GM23248 (cell line): ENCODE results near the gene SIPA1. TPM values are rescaled to one million over a fixed set of nuclear protein-coding genes. Genes with fewer than 3 reads are reported as not detected.
A peak's percentile ranks its signal among the peaks of the same experiment; 100 is the strongest.

Experiments
- DNase-seq: peaks from one replicate; pipeline ENCODE4 v3.0.0-alpha.2; 2015
- H2AFZ ChIP-seq: fragments of 200-600 bp; sonication (generic); 2 replicates; pipeline ENCODE4 v1.6.1; 2016; ENCODE audit warnings: antibody characterized with exemption
- H3F3A ChIP-seq: fragments of 200-600 bp; sonication (generic); 2 replicates; pipeline ENCODE4 v1.6.1; 2016; ENCODE audit warnings: mild to moderate bottlenecking, antibody characterized with exemption, mixed run types; ENCODE audit not compliant: insufficient read depth
- H3K27ac ChIP-seq: fragments of 200-600 bp; sonication (generic); 2 replicates; pipeline ENCODE4 v1.5.1; 2016; ENCODE audit warnings: mild to moderate bottlenecking
- H3K27me3 ChIP-seq: fragments of 200-600 bp; sonication (generic); replicated peaks from 2 replicates; pipeline ENCODE4 v1.6.1; 2016; ENCODE audit warnings: mild to moderate bottlenecking; ENCODE audit not compliant: insufficient read depth
- H3K36me3 ChIP-seq: fragments of 200-600 bp; sonication (generic); 2 replicates; pipeline ENCODE4 v1.6.1; 2016; ENCODE audit warnings: low read depth, mild to moderate bottlenecking
- H3K4me1 ChIP-seq: fragments of 200-600 bp; sonication (generic); 2 replicates; pipeline ENCODE4 v1.6.1; 2016; ENCODE audit warnings: mild to moderate bottlenecking; ENCODE audit not compliant: insufficient read depth
- H3K4me2 ChIP-seq: fragments of 200-600 bp; sonication (generic); one replicate; pipeline ENCODE4 v1.6.1; 2016; ENCODE audit warnings: mild to moderate bottlenecking; ENCODE audit not compliant: unreplicated experiment
- H3K4me3 ChIP-seq: fragments of 200-600 bp; sonication (generic); 2 replicates; pipeline ENCODE4 v1.5.1; 2016; ENCODE audit warnings: mild to moderate bottlenecking
- H3K79me2 ChIP-seq: fragments of 200-600 bp; sonication (generic); 2 replicates; pipeline ENCODE4 v1.6.1; 2016; ENCODE audit warnings: mild to moderate bottlenecking; ENCODE audit not compliant: insufficient read depth
- H3K9ac ChIP-seq: fragments of 200-600 bp; sonication (generic); 2 replicates; pipeline ENCODE4 v1.6.1; 2016; ENCODE audit warnings: mild to moderate bottlenecking
- H3K9me2 ChIP-seq: fragments of 200-600 bp; sonication (generic); 2 replicates; pipeline ENCODE4 v1.6.1; 2016; ENCODE audit warnings: mixed run types, mild to moderate bottlenecking, moderate library complexity; ENCODE audit not compliant: insufficient read depth
- H3K9me3 ChIP-seq: fragments of 200-600 bp; sonication (generic); one replicate; pipeline ENCODE4 v1.6.1; 2017; ENCODE audit warnings: low read depth
- H4K20me1 ChIP-seq: fragments of 200-600 bp; sonication (generic); 2 replicates; pipeline ENCODE4 v1.6.0; 2016; ENCODE audit not compliant: insufficient read depth
- EZH2 ChIP-seq: fragments of 200-600 bp; sonication (generic); IDR thresholded peaks from 2 replicates; pipeline ENCODE4 v1.6.1; 2018; ENCODE audit warnings: antibody characterized with exemption, mild to moderate bottlenecking; ENCODE audit not compliant: insufficient read depth, poor library complexity, severe bottlenecking
- EZH2phosphoT487 ChIP-seq: fragments of 200-600 bp; sonication (generic); IDR thresholded peaks from 2 replicates; pipeline ENCODE4 v1.6.1; 2018; ENCODE audit warnings: antibody characterized with exemption, moderate library complexity, mild to moderate bottlenecking, low read depth; ENCODE audit not compliant: insufficient read depth
- WGBS, 2 experiments: methylation state at CpG; one replicate each; pipeline ENCODE4 v1.1.6; 2015 to 2017; ENCODE audit warnings: low lambda C conversion rate in 2 of 2, low coverage in 1 of 2; ENCODE audit errors: missing lambda C conversion rate in 2 of 2; 5-methylcytosine and 5-hydroxymethylcytosine counted together
- in situ Hi-C: fragments of 300-500 bp; cut with MboI; formaldehyde crosslinking; loops from 2 replicates; pipeline ENCODE4 v1.15.0; 2020
- polyA plus RNA-seq: library from polyadenylated mRNA; unstranded; fragments of >200 nt; fragmentation: Nextera tagmentation; extraction: Ambion mirVana; gene quantifications from 2 replicates; pipeline ENCODE4 v1.2.1, GENCODE V29; 2016
- total RNA-seq: library from RNA; depleted of rRNA; stranded (reverse); fragments of >200 nt; shearing (Covaris generic); gene quantifications from 2 replicates; pipeline ENCODE4 v1.2.3, GENCODE V29; 2014

Gene SIPA1
- total and polyA plus RNA-seq, 2 experiments from 2014 or later: 13.0 to 15.9 TPM

DNA sequence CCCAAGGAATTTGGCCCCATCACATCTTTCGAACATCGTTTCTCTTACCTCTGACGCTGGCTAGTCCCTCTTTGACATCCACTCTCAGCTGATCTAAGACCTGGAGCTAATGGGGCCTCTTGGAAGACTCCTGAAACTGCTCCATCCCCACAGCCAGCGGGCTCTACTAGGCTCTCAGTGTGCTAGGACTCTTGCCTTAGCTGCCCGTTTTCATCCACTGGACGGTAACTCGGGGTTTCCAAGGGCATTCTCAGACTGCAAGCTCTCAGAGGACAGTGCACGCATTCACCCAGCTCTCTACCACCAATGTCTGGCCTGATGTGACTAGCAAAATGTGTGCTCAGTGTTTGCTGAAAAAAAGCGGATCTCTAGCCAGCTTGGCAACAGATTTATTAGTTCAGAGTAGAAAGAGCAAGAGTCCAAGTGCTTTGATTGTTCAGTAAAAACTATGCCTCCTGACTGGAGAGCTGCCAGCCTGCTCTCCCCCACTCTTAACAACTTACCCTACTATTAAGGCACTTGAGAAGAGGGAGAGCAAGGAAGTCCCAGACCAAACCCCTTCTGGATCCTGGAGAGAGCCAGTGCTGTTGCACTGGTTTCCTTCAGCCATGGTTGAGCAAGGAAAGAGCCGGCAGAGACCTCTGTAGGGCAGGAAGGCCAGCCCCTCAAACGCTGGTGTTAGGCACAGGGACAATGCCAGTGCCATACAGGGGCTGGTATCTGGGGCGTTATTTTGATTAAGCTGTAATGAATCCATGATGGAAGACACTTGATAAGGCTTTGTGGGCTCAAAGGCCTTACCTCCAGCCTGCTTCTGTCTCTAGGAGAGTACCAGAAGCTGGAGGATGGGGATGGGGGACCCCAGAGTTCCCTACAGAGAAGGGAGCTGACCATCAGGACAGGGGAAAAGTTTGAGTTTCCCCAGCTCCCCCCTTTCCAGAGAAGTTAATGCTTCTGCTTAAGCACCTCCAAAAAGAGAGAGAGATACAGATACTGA, 15.6 kb downstream of the SIPA1 start:
- in situ Hi-C loops: no loop called here
- no peaks in the 10 kb centered on the region for H4K20me1 ChIP-seq
- peak; percentile 43 for DNase-seq
- H3K4me2 ChIP-seq: peak overlapping the region; percentile 74
- H3K9ac ChIP-seq: peak overlapping the region; percentile 82
- peak overlapping the region; percentile 65; the same call in 1 of the 2 replicates for H2AFZ ChIP-seq
- peaks cover 32% of the 10 kb centered on the region; the same call in 1 of the 2 replicates for H3K36me3 ChIP-seq
- no peaks in the 10 kb centered on the region for H3K9me2 ChIP-seq
- H3K27ac ChIP-seq: peak overlapping the region; percentile 88
- no peak for TF ChIP-seq EZH2phosphoT487
- no peak for TF ChIP-seq EZH2
- 48 to 49% methylated on average over 12 of the region's 12 CpGs for WGBS, 2 experiments
- H3K27me3 ChIP-seq: no peaks in the 10 kb centered on the region
- H3K79me2 ChIP-seq: peaks cover 26% of the 10 kb centered on the region; the same call in 1 of the 2 replicates
- H3K9me3 ChIP-seq: no peaks in the 10 kb centered on the region
- H3K4me3 ChIP-seq: peak overlapping the region; percentile 67
- H3F3A ChIP-seq: peaks cover 56% of the 10 kb centered on the region
- peaks cover 10% of the 10 kb centered on the region for H3K4me1 ChIP-seq

- WGBS, 2 experiments: 77 to 85% methylated on average over 12 to 14 of the region's 14 CpGs
- H3K9me3 ChIP-seq: no peaks in the 10 kb centered on the region
- no peaks in the 10 kb centered on the region for H4K20me1 ChIP-seq
- DNase-seq: no peak
- H3F3A ChIP-seq: peaks cover 56% of the 10 kb centered on the region
- in situ Hi-C loops: no loop called here
- H3K9ac ChIP-seq: peak overlapping the region; percentile 82; the same call in 1 of the 2 replicates
- no peaks in the 10 kb centered on the region for H3K9me2 ChIP-seq
- peaks cover 10% of the 10 kb centered on the region for H3K4me1 ChIP-seq
- H3K27me3 ChIP-seq: no peaks in the 10 kb centered on the region
- TF ChIP-seq EZH2 (no peak), EZH2phosphoT487 (no peak)
- H3K27ac ChIP-seq: peak overlapping the region; percentile 88; the same call in 1 of the 2 replicates
- peaks cover 37% of the 10 kb centered on the region for H3K79me2 ChIP-seq
- no peak overlapping the region for H3K4me3 ChIP-seq
- peaks cover 43% of the 10 kb centered on the region; the same call in 1 of the 2 replicates for H3K36me3 ChIP-seq
- no peak overlapping the region for H3K4me2 ChIP-seq
- no peak overlapping the region for H2AFZ ChIP-seq
Measured at GRCh38 chr11:65654375-65655349, 16.8 kb downstream of the SIPA1 start.

- no peak overlapping the region for H2AFZ ChIP-seq
- in situ Hi-C loops: no loop called here
- H3K4me1 ChIP-seq: peaks cover 10% of the 10 kb centered on the region
- no peak overlapping the region for H3K4me3 ChIP-seq
- H3K9ac ChIP-seq: no peak overlapping the region
- H3F3A ChIP-seq: peaks cover 60% of the 10 kb centered on the region
- H4K20me1 ChIP-seq: no peaks in the 10 kb centered on the region
- peaks cover 48% of the 10 kb centered on the region for H3K79me2 ChIP-seq
- H3K9me3 ChIP-seq: no peaks in the 10 kb centered on the region
- 0 out of 2 replicates have a peak overlapping the region, but pooled peaks have one; percentile 2 for H3K27ac ChIP-seq
- no peaks in the 10 kb centered on the region for H3K27me3 ChIP-seq
- H3K36me3 ChIP-seq: peaks cover 50% of the 10 kb centered on the region; the same call in 1 of the 2 replicates
- TF ChIP-seq EZH2: no peak
- TF ChIP-seq EZH2phosphoT487: no peak
- no peak overlapping the region for H3K4me2 ChIP-seq
- no peak for DNase-seq
- WGBS, 2 experiments: 79 to 83% methylated on average over 15 to 16 of the region's 16 CpGs
- H3K9me2 ChIP-seq: no peaks in the 10 kb centered on the region
Measured at GRCh38 chr11:65655570-65656332, 17.9 kb downstream of the SIPA1 start.
